Measurements from ENCODE around the gene FRMD8. TPM values are rescaled to one million over a fixed set of nuclear protein-coding genes. Genes with fewer than 3 reads are reported as not detected.

FRMD8 gene
- total and polyA plus RNA-seq, 9 of the 15 experiments (the other 6 are each of a cell fraction or from before 2014, with no cell fraction given): 4.5 to 54.5 (median 15.8) TPM

DNA sequence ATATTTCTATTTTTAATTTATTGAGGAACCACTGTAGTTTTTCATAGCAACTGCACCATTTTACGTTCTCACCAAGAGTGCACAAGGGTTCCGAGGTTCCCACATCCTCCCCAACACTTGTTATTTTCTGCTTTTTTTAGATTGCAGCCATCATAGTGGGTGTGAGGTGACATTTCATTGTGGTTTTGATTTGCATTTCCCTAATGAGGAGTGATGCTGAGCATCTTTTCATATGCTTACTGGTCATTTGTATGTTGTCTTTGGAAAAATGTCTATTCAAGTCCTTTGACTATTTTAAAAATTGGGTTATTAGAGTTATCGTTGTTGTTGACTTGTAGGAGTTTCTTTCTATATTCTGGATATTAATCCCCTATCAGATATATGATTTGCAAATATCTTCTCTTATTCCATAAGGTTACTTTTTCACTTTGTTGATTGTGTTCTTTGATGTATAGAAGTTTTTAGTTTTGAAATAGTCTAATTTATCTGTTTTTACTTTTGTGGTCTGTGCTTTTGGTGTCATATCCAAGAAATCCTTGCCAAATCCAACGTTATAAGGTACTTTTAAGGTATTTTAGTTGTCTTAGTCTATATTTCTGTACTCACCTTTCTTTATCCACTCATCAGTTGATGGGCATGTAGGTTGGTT lies 45.1 kb downstream of the FRMD8 start:
- in situ Hi-C loops (cut with MboI): no loop called here
- ATAC-seq: no peak
- H3K9me3 ChIP-seq (replicated peaks; ENCODE audit: control insufficient read depth, insufficient read depth, low read depth, low read length): no peaks in the 10 kb centered on the region
- H2AFZ ChIP-seq (ENCODE audit: low read depth, low read length): no peak overlapping the region
- DNase-seq (ENCODE audit: extremely low read depth in 1 of 4, low spot score in 3 of 4): no peak
- WGBS (ENCODE audit: insufficient coverage, low coverage, missing lambda C conversion rate): 61% methylated on average over 4 of the region's 4 CpGs
- BruUV-seq (replicated peaks): no TSS peak
- no peaks in the 10 kb centered on the region for H3K27me3 ChIP-seq (ENCODE audit: control insufficient read depth in 2 of 2, insufficient read depth in 2 of 2, low read length in 2 of 2)
- ChIA-PET POLR2A (interaction anchor here (1.4 to 17.3 kb wide), 6 partner anchors 8 to 75 kb away, joined by 3 to 1349 read pairs (median 9); partner anchors contain the start of gene MALAT1), CTCF (ENCODE audit: low intra/inter-chr PET ratio) (no interaction called here)
- peaks cover 97% of the 10 kb centered on the region for H3K79me2 ChIP-seq (ENCODE audit: control insufficient read depth, insufficient read depth, low read length)
- H3K9me1 ChIP-seq (ENCODE audit: control insufficient read depth, insufficient read depth, low read length): no peaks in the 10 kb centered on the region
- H3K4me1 ChIP-seq (replicated peaks in 1 of 2; ENCODE audit: control insufficient read depth in 2 of 2, insufficient read depth in 2 of 2, low read length in 2 of 2): peaks cover 3 to 32% of the 10 kb centered on the region in 2 experiments; a peak in 4 of 5 replicates
- no peak for FAIRE-seq
- intact Hi-C loops (cut with micrococcal nuclease): loop anchor here (2.0 kb wide), 1 partner anchor 65 kb away; no protein-coding TSS in a partner anchor
- no peak overlapping the region for H3K9ac ChIP-seq (ENCODE audit: insufficient read depth in 1 of 2, low read depth in 2 of 2, low read length in 2 of 2)
- peaks cover 26% of the 10 kb centered on the region for H4K20me1 ChIP-seq (replicated peaks; ENCODE audit: control insufficient read depth, insufficient read depth, low read length)
- no peak overlapping the region for H3K4me2 ChIP-seq (ENCODE audit: insufficient read depth, low read length)
- no peak overlapping the region for H3K27ac ChIP-seq (ENCODE audit: extremely low read depth, low read depth, low read length)
- H3K36me3 ChIP-seq (ENCODE audit: control insufficient read depth, insufficient read depth, low read length): peaks cover 75% of the 10 kb centered on the region
- H3K4me3 ChIP-seq: no peak overlapping the region
- peak; percentile 55; the same call in 1 of the 2 replicates for TF ChIP-seq POLR2AphosphoS2 (IDR thresholded peaks at IDR 0.05; ENCODE audit: low read length)
- TF ChIP-seq, protein P1, sequence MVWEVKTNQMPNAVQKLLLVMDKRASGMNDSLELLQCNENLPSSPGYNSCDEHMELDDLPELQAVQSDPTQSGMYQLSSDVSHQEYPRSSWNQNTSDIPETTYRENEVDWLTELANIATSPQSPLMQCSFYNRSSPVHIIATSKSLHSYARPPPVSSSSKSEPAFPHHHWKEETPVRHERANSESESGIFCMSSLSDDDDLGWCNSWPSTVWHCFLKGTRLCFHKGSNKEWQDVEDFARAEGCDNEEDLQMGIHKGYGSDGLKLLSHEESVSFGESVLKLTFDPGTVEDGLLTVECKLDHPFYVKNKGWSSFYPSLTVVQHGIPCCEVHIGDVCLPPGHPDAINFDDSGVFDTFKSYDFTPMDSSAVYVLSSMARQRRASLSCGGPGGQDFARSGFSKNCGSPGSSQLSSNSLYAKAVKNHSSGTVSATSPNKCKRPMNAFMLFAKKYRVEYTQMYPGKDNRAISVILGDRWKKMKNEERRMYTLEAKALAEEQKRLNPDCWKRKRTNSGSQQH (CRISPR knock-in tag; IDR thresholded peaks at IDR 0.05): no peak
- TF ChIP-seq SMAD4 (CRISPR knock-in tag; conservative IDR thresholded peaks at IDR 0.05): no peak
- TF ChIP-seq CC2D1A (IDR thresholded peaks at IDR 0.05): no peak
- no peak for TF ChIP-seq XRCC4 (IDR thresholded peaks at IDR 0.05; ENCODE audit: extremely low read depth, insufficient read depth, insufficient read length)
- peak; percentile 47; the same call in 1 of the 2 replicates for TF ChIP-seq MXI1 (IDR thresholded peaks at IDR 0.05; ENCODE audit: low read depth, low read length)
- TF ChIP-seq STAG1 (CRISPR knock-in tag; IDR thresholded peaks at IDR 0.05; ENCODE audit: borderline replicate concordance): no peak
- no peak for TF ChIP-seq PHTF2 (CRISPR knock-in tag; IDR thresholded peaks at IDR 0.05)
- no peak for TF ChIP-seq ETV5 (CRISPR knock-in tag; IDR thresholded peaks at IDR 0.05; ENCODE audit: low read depth)
- TF ChIP-seq SIN3A (IDR thresholded peaks at IDR 0.05; ENCODE audit: borderline replicate concordance in 2 of 2, control insufficient read depth in 1 of 2, low read depth in 2 of 2, low read length in 2 of 2): 0 out of 4 replicates have a peak, but pooled peaks of 1 of the 2 experiments have one; percentile 14
- 0 out of 2 replicates have a peak, but pooled peaks have one; percentile 30 for TF ChIP-seq FOXJ2 (tag; IDR thresholded peaks at IDR 0.05)
- TF ChIP-seq RBM39 (optimal IDR thresholded peaks at IDR 0.05; ENCODE audit: low read depth, low read length): no peak
- peak; percentile 26; the same call in 1 of the 2 replicates for TF ChIP-seq KHSRP (IDR thresholded peaks at IDR 0.05)
- TF ChIP-seq NFATC3 (IDR thresholded peaks at IDR 0.05): 0 out of 2 replicates have a peak, but pooled peaks have one; percentile 43
- TF ChIP-seq BRF1 (IDR thresholded peaks at IDR 0.05; ENCODE audit: borderline replicate concordance, extremely low read depth, insufficient read length): no peak
- TF ChIP-seq ZNF583 (CRISPR knock-in tag; IDR thresholded peaks at IDR 0.05): no peak
- TF ChIP-seq PYGO2 (tag; IDR thresholded peaks at IDR 0.05): no peak
- peak; percentile 35; the same call in 1 of the 2 replicates for TF ChIP-seq CHD2 (IDR thresholded peaks at IDR 0.05; ENCODE audit: low read depth, low read length)
- TF ChIP-seq RUNX1 (IDR thresholded peaks at IDR 0.05; ENCODE audit: low read depth): no peak
- TF ChIP-seq MTA3 (IDR thresholded peaks at IDR 0.05; ENCODE audit: borderline replicate concordance): no peak
- TF ChIP-seq EGR1 (conservative IDR thresholded peaks at IDR 0.05): no peak

All from K562 (cell line).